Activated naive CD8-positive, alpha-beta T cell treated with anti-CD3 and anti-CD28 coated beads, Interleukin-2, amount 50 U/mL, for 24 hours (primary cell): ENCODE data around the gene ZBTB7A.
"Not testable (repeated sequence)": the region's sequence is repeated elsewhere in the genome, so short reads cannot be mapped to it uniquely, and the experiment has no call there.

Source experiments
- ATAC-seq: fragments of 150-1000 bp; cut with Tn5 transposase; one replicate; pipeline ENCODE4 v1.10.0; 2021
- DNase-seq: peaks from one replicate; pipeline ENCODE4 v3.0.0; 2021
- H3K27ac Mint-ChIP-seq: one replicate; pipeline ENCODE4 v1.8.0; 2021; ENCODE audit warnings: mild to moderate bottlenecking, mixed read lengths
- H3K27me3 Mint-ChIP-seq: one replicate; pipeline ENCODE4 v1.8.0; 2021; ENCODE audit warnings: mixed read lengths
- H3K36me3 Mint-ChIP-seq: one replicate; pipeline ENCODE4 v1.8.0; 2021; ENCODE audit warnings: low read depth, mixed read lengths
- H3K4me1 Mint-ChIP-seq: one replicate; pipeline ENCODE4 v1.8.0; 2021; ENCODE audit warnings: mixed read lengths
- H3K4me3 Mint-ChIP-seq: one replicate; pipeline ENCODE4 v1.8.0; 2021; ENCODE audit warnings: mild to moderate bottlenecking, moderate library complexity, mixed read lengths
- H3K9me3 Mint-ChIP-seq: one replicate; pipeline ENCODE4 v1.8.0; 2021; ENCODE audit warnings: mixed read lengths

The ZBTB7A gene

DNA sequence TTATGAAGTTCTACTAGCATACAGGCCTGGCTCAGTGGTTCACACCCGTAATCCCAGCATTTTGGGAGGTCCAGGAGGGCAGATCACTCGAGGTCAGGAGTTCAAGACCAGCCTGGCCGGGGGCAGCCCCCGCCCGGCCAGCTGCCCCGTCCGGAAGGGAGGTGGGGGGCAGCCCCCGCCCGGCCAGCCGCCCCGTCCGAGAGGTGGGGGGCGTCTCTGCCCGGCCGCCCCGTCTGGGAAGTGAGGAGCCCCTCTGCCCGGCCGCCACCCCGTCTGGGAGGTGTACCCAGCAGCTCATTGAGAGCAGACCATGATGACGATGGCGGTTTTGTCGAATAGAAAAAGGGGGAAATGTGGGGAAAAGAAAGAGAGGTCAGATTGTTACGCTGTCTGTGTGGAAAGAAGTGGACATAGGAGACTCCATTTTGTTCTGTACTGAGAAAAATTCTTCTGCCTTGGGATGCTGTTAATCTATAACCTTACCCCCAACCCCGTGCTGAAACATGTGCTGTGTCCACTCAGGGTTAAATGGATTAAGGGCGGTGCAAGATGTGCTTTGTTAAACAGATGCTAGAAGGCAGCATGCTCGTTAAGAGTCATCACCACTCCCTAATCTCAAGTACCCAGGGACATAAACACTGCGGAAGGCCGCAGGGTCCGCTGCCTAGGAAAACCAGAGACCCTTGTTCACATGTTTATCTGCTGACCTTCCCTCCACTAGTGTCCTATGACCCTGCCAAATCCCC lies 67.9 kb downstream of the ZBTB7A start:
- not testable (repeated sequence) for H3K4me3 Mint-ChIP-seq, H3K4me1 Mint-ChIP-seq, H3K36me3 Mint-ChIP-seq, DNase-seq, ATAC-seq, H3K27ac Mint-ChIP-seq, H3K27me3 Mint-ChIP-seq, H3K9me3 Mint-ChIP-seq

DNA sequence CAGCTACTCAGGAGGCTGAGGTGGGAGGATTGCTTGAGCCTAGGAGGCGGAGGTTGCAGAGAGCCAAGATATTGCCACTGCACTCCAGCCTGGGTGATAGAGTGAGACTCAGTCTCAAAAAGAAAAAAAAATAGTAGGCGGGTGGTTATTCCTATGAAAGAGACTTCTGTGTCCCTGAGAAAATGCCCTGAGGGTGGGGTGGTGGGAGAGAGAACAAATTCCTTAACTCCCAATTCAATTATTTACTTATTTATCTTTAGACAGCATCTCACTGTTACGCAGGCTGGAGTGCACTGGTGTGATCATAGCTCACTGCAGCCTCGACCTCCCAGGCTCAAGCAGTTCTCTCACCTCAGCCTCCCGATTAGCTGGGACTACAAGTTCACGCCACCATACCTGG lies 71.1 kb downstream of the ZBTB7A start:
- Mint-ChIP-seq H3K9me3 (peaks cover 4% of the 10 kb centered on the region), H3K27ac (no peak overlapping the region), H3K4me1 (peaks cover 3% of the 10 kb centered on the region), H3K36me3 (no peaks in the 10 kb centered on the region), H3K27me3 (no peaks in the 10 kb centered on the region), H3K4me3 (no peak overlapping the region)
- ATAC-seq: no peak
- no peak for DNase-seq
